Stimulated activated naive B cell treated with anti-CD40 and anti-IgM and Interleukin-4, amounts not matched to agents 10 μg/mL and 1 μg/mL and 100 μg/mL, for 72 hours (primary cell): ENCODE results near the gene MFSD6.
A peak's percentile ranks its signal among the peaks of the same experiment; 100 is the strongest.
"Not testable (repeated sequence)": the region's sequence is repeated elsewhere in the genome, so short reads cannot be mapped to it uniquely, and the experiment has no call there.

Experiments
- ATAC-seq, 2 donors: fragments of 150-1000 bp; cut with Tn5 transposase; replicated peaks; 2 replicates each; pipeline ENCODE4 v1.10.0; 2021; ENCODE audit warnings: moderate library complexity in 1 of 2
- DNase-seq: peaks from one replicate; pipeline ENCODE4 v3.0.0; 2021
- H3K27ac Mint-ChIP-seq: one replicate; pipeline ENCODE4 v1.8.0; 2022; ENCODE audit warnings: mild to moderate bottlenecking, mixed read lengths
- H3K27me3 Mint-ChIP-seq, 2 donors: one replicate each; pipeline ENCODE4 v1.8.0; 2022; ENCODE audit warnings: mixed read lengths in 2 of 2
- H3K36me3 Mint-ChIP-seq, 2 donors: one replicate each; pipeline ENCODE4 v1.8.0; 2022; ENCODE audit warnings: mixed read lengths in 2 of 2, mild to moderate bottlenecking in 1 of 2
- H3K4me1 Mint-ChIP-seq, 2 donors: one replicate each; pipeline ENCODE4 v1.8.0; 2022; ENCODE audit warnings: mixed read lengths in 2 of 2, mild to moderate bottlenecking in 1 of 2
- H3K4me3 Mint-ChIP-seq, 2 donors: one replicate each; pipeline ENCODE4 v1.8.0; 2022; ENCODE audit warnings: mild to moderate bottlenecking in 2 of 2, mixed read lengths in 2 of 2, moderate library complexity in 1 of 2
- H3K9me3 Mint-ChIP-seq, 2 donors: one replicate each; pipeline ENCODE4 v1.8.0; 2022; ENCODE audit warnings: mixed read lengths in 2 of 2, mild to moderate bottlenecking in 1 of 2

Gene MFSD6

GRCh38 chr2:190407662-190408537 is at the start of gene MFSD6:
TSS of gene MFSD6 (plus strand) at chr2:190408355. CDS start at chr2:190436030, 27,675 bp downstream.
- H3K4me3 Mint-ChIP-seq, result peak within 1 kb of the TSS; percentile 82 to 86
- ATAC-seq, result peak; percentile 68 to 79
- no peaks in the 10 kb centered on the region for H3K27me3 Mint-ChIP-seq
- no peaks in the 10 kb centered on the region for H3K9me3 Mint-ChIP-seq
- peaks cover 10 to 25% of the 10 kb centered on the region in 2 donors for H3K4me1 Mint-ChIP-seq
- peak within 1 kb of the TSS; percentile 83 for H3K27ac Mint-ChIP-seq
- peak; percentile 43 for DNase-seq
- H3K36me3 Mint-ChIP-seq, result no peaks in the 10 kb centered on the region

- H3K27me3 Mint-ChIP-seq, H3K36me3 Mint-ChIP-seq, DNase-seq, H3K9me3 Mint-ChIP-seq, ATAC-seq: not testable (repeated sequence)
- H3K4me1 Mint-ChIP-seq, result peaks cover 9 to 19% of the 10 kb centered on the region in 2 donors
- H3K4me3 Mint-ChIP-seq, result peak overlapping the region in 1 of 2 donors; percentile 6
- H3K27ac Mint-ChIP-seq, result peak overlapping the region; percentile 47
Observed at GRCh38 chr2:190358655-190359448, 49.3 kb upstream of the MFSD6 start.

- Mint-ChIP-seq H3K4me3 (no peak overlapping the region), H3K27me3 (no peaks in the 10 kb centered on the region), H3K27ac (peak overlapping the region; percentile 96)
Observed at GRCh38 chr2:190360561-190360960, 47.6 kb upstream of the MFSD6 start.

GRCh38 chr2:190360965-190361364 is 47.2 kb upstream of the MFSD6 start:
- Mint-ChIP-seq H3K27me3 (no peaks in the 10 kb centered on the region), H3K4me3 (no peak overlapping the region), H3K9me3 (no peaks in the 10 kb centered on the region), H3K27ac (no peak overlapping the region), H3K4me1 (peaks cover 9 to 19% of the 10 kb centered on the region in 2 donors), H3K36me3 (no peaks in the 10 kb centered on the region)
- ATAC-seq (no peak), DNase-seq (no peak)

More at GRCh38 chr2:190360561-190360960, 47.6 kb upstream of the MFSD6 start:
- Mint-ChIP-seq H3K4me1 (peaks cover 9 to 19% of the 10 kb centered on the region in 2 donors), H3K9me3 (no peaks in the 10 kb centered on the region), H3K36me3 (no peaks in the 10 kb centered on the region)
- no peak for ATAC-seq
- no peak for DNase-seq

- DNase-seq (no peak), ATAC-seq (no peak)
- no peak overlapping the region for H3K4me3 Mint-ChIP-seq
- peaks cover 9 to 19% of the 10 kb centered on the region in 2 donors for H3K4me1 Mint-ChIP-seq
- no peaks in the 10 kb centered on the region for H3K36me3 Mint-ChIP-seq
- H3K27ac Mint-ChIP-seq, result no peak overlapping the region
- no peaks in the 10 kb centered on the region for H3K27me3 Mint-ChIP-seq
- no peaks in the 10 kb centered on the region for H3K9me3 Mint-ChIP-seq
Observed at GRCh38 chr2:190361572-190361971, 46.6 kb upstream of the MFSD6 start.

GRCh38 chr2:190362894-190363293 is 45.3 kb upstream of the MFSD6 start:
- ATAC-seq, result no peak
- Mint-ChIP-seq H3K4me3 (no peak overlapping the region), H3K27me3 (no peaks in the 10 kb centered on the region), H3K9me3 (no peaks in the 10 kb centered on the region), H3K36me3 (peaks cover 2% of the 10 kb centered on the region in 2 donors), H3K27ac (no peak overlapping the region), H3K4me1 (peaks cover 9 to 19% of the 10 kb centered on the region in 2 donors)
- DNase-seq, result no peak

- H3K27me3 Mint-ChIP-seq, result no peaks in the 10 kb centered on the region
- no peaks in the 10 kb centered on the region for H3K9me3 Mint-ChIP-seq
- H3K4me1 Mint-ChIP-seq, result peaks cover 0 to 3% of the 10 kb centered on the region in 2 donors
- peaks cover 5 to 9% of the 10 kb centered on the region in 2 donors for H3K36me3 Mint-ChIP-seq
- DNase-seq (no peak), ATAC-seq (no peak)
- H3K27ac Mint-ChIP-seq, result no peak overlapping the region
- no peak overlapping the region for H3K4me3 Mint-ChIP-seq
Observed at GRCh38 chr2:190365499-190366204, 42.5 kb upstream of the MFSD6 start.

GRCh38 chr2:190366248-190366753 is 41.9 kb upstream of the MFSD6 start:
- Mint-ChIP-seq H3K27ac (no peak overlapping the region), H3K36me3 (peaks cover 5 to 9% of the 10 kb centered on the region in 2 donors), H3K4me3 (no peak overlapping the region), H3K27me3 (no peaks in the 10 kb centered on the region), H3K9me3 (no peaks in the 10 kb centered on the region), H3K4me1 (peaks cover 0 to 3% of the 10 kb centered on the region in 2 donors)
- ATAC-seq (no peak), DNase-seq (no peak)

- ATAC-seq, result no peak
- H3K4me1 Mint-ChIP-seq, result peaks cover 1 to 2% of the 10 kb centered on the region in 2 donors
- no peak overlapping the region for H3K4me3 Mint-ChIP-seq
- peaks cover 5 to 9% of the 10 kb centered on the region in 2 donors for H3K36me3 Mint-ChIP-seq
- no peak for DNase-seq
- H3K27me3 Mint-ChIP-seq, result no peaks in the 10 kb centered on the region
- H3K27ac Mint-ChIP-seq, result no peak overlapping the region
- H3K9me3 Mint-ChIP-seq, result no peaks in the 10 kb centered on the region
Observed at GRCh38 chr2:190367091-190367490, 41.1 kb upstream of the MFSD6 start.

- Mint-ChIP-seq H3K27me3 (no peaks in the 10 kb centered on the region), H3K4me3 (no peak overlapping the region), H3K9me3 (no peaks in the 10 kb centered on the region), H3K27ac (no peak overlapping the region), H3K4me1 (peaks cover 0 to 5% of the 10 kb centered on the region in 2 donors), H3K36me3 (peaks cover 5 to 9% of the 10 kb centered on the region in 2 donors)
- no peak for DNase-seq
- ATAC-seq, result no peak
Observed at GRCh38 chr2:190369635-190370034, 38.5 kb upstream of the MFSD6 start.

- Mint-ChIP-seq H3K4me3 (no peak overlapping the region), H3K27me3 (peaks cover 0 to 7% of the 10 kb centered on the region in 2 donors), H3K27ac (no peak overlapping the region), H3K9me3 (peaks cover 0 to 3% of the 10 kb centered on the region in 2 donors), H3K36me3 (no peaks in the 10 kb centered on the region), H3K4me1 (peaks cover 0 to 5% of the 10 kb centered on the region in 2 donors)
- DNase-seq (no peak), ATAC-seq (no peak)
Observed at GRCh38 chr2:190376083-190376482, 32.1 kb upstream of the MFSD6 start.

GRCh38 chr2:190376591-190377245 is 31.4 kb upstream of the MFSD6 start:
- H3K27me3 Mint-ChIP-seq, result peaks cover 0 to 7% of the 10 kb centered on the region in 2 donors
- H3K9me3 Mint-ChIP-seq, result peaks cover 0 to 3% of the 10 kb centered on the region in 2 donors
- DNase-seq (no peak), ATAC-seq (no peak)
- H3K4me3 Mint-ChIP-seq, result no peak overlapping the region
- H3K27ac Mint-ChIP-seq, result no peak overlapping the region
- peaks cover 0 to 5% of the 10 kb centered on the region in 2 donors for H3K4me1 Mint-ChIP-seq
- no peaks in the 10 kb centered on the region for H3K36me3 Mint-ChIP-seq

- H3K27ac Mint-ChIP-seq, result no peak overlapping the region
- H3K36me3 Mint-ChIP-seq, result no peaks in the 10 kb centered on the region
- no peaks in the 10 kb centered on the region for H3K4me1 Mint-ChIP-seq
- no peak overlapping the region for H3K4me3 Mint-ChIP-seq
- peaks cover 0 to 3% of the 10 kb centered on the region in 2 donors for H3K9me3 Mint-ChIP-seq
- ATAC-seq (no peak), DNase-seq (no peak)
- peaks cover 0 to 7% of the 10 kb centered on the region in 2 donors for H3K27me3 Mint-ChIP-seq
Observed at GRCh38 chr2:190378880-190379237, 29.3 kb upstream of the MFSD6 start.
